Stimulated activated CD8-positive, alpha-beta memory T cell treated with anti-CD3 and anti-CD28 coated beads, Interleukin-15, amount 100 ng/mL, for 24 hours (primary cell): ENCODE results near the gene KBTBD4.

Experiments used
- DNase-seq: peaks from one replicate; pipeline ENCODE4 v3.0.0-alpha.2; 2020; ENCODE audit warnings: low read depth

KBTBD4 gene

GRCh38 chr11:47578524-47579494, at the start of gene KBTBD4, which contains the start of gene NDUFS3:
Gene KBTBD4 (minus strand): TSS chr11:47578970. CDS start chr11:47578951, 19 bp downstream.
Gene NDUFS3 (plus strand): TSS chr11:47579074. CDS start chr11:47579092, 18 bp downstream.
- peak; percentile 87 for DNase-seq

DNA sequence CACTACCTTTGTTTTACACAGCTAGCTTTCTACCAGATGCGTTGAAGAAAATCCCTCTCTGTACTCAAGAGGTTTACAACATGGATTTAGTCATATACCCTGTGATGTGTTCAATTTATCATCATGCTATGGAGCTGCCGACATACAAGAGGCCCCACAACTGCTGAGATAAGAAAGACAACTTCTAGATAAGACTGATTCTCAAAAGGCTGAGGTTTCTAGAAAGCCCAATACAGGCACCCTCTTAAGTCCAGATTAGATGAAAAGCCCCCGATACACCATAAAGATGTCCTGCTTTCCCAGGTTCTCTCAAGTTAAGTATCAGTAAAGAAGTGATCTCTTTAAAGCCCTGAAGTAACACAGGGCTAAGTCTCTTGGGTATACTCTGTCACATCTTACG, 49.3 kb upstream of the KBTBD4 start:
- no peak for DNase-seq

GRCh38 chr11:47626234-47626633, 47.5 kb upstream of the KBTBD4 start:
- no peak for DNase-seq

GRCh38 chr11:47620836-47621378, 42.1 kb upstream of the KBTBD4 start:
- DNase-seq: no peak

DNA sequence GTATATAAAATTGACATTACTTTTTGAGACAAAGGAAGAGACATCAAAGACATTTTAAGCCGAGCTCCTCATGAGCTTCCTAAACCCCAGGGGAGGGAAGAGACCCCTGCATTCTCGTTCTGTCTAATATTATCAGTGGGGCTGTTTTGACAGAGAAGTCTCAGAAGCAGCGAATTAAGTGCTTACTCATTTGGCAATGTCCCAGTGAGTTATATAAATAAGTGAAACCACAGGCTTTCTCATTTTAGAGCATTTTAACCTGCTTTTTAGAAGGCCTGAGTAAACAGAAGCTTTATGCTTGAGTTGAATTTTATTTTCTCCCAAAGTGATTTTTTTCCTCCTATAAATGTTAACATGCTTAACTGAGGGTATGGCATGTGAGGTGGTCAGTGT, 38.6 kb upstream of the KBTBD4 start:
- DNase-seq: no peak

GRCh38 chr11:47616726-47617416, 38.1 kb upstream of the KBTBD4 start:
- no peak for DNase-seq

DNA sequence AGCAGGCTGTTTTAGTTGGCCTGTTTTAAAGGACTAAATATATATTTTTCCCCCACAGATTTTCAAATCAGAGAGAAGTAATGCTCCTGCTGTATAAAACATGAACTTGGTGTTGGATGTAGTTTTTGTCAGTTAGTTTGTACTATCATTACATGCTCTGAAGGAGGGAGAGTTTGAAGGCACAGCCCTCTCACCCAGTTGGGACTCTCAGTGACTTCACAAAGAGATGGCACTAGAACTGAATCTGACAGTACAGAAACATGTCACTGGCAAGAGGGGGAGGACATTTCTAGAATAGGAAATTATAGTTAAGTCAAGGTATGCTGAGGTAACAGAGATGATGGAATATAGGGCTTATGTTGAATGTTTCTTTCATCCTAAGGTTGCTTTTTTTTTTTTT, 36.5 kb upstream of the KBTBD4 start:
- DNase-seq: no peak

- no peak for DNase-seq
Observed at GRCh38 chr11:47611348-47611794, 32.6 kb upstream of the KBTBD4 start.

DNA sequence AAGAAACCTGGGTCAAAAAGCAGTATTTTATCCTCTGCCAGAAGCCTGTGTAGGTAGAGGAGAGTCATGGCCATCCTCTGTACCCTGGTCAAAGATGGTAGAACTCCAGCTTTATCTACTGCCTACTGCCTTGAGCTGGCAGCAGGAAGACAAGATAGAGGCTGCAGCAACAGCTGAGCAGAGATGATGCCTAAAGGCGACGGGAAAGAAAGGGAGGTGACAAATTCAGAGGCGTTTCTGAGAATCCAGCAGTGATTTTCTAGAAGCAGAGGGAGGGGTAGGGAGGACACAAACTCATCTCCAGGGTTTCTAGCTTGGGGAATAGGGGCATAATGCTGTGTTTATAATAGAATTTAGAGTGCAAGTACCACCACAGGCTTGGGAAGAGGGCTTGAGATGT, 30.9 kb upstream of the KBTBD4 start:
- DNase-seq: no peak

- DNase-seq: no peak
Observed at GRCh38 chr11:47607380-47607779, 28.6 kb upstream of the KBTBD4 start.

DNA sequence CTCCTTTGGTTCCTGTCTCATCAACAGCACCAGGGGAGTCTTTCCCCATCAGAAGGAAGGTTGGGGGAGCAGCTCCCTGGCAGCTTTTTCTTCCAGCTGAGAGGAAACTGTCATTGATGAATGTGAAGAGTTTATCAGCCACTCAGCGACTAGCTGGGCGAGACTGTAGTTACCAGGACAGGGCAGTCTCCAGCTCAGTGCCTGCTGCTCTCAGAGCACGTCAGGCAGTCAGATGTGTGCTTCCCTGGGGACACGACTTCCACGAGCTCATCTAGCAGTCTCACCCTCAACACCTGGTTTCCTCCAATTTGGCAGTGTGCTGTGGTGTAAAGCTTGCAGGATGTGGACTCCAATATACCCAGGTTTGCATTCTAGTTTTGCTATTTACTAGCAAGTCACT, 28.0 kb upstream of the KBTBD4 start:
- no peak for DNase-seq

DNA sequence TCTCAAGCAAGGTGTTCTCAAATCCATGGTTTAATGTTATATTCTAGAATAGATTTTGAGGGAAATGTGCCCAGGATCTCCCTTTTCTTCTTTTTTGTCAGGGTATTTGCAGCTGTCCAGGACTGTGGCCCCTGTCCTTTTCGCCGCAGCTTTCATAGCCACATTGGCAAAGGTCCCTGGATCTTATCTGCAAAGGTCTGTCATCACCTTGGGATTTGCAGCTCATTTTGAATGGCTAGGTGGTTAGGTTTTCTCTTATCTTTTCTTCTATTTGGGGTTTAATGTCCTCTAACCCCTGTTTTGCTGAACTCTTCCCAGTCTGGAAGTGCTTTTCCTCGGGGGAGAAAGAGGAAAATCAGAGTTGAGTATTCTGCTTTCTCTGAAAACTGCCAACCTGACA, 27.2 kb upstream of the KBTBD4 start:
- no peak for DNase-seq

GRCh38 chr11:47603295-47603694, 24.5 kb upstream of the KBTBD4 start:
- DNase-seq: no peak

DNA sequence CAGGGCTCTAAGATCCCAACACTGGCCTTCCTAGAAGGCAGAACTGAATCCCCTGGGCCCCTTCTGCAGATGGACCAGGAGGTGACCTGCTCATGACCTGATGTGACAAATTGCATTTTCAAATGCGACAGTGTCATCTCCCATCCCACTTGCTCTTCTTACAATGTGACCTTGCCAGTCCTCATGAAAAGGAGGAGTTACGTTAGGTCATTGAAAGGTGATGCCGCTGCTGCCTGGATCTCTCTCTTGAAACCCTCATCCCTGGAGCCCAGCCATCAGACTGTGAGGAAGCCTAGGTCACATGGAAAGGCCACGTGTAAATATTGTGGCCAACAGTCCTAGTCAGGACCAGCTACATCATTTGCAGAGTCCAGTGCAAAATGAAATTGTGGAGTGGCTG, 21.1 kb upstream of the KBTBD4 start:
- DNase-seq: no peak

- no peak for DNase-seq
Observed at GRCh38 chr11:47595967-47596366, 17.2 kb upstream of the KBTBD4 start.

DNA sequence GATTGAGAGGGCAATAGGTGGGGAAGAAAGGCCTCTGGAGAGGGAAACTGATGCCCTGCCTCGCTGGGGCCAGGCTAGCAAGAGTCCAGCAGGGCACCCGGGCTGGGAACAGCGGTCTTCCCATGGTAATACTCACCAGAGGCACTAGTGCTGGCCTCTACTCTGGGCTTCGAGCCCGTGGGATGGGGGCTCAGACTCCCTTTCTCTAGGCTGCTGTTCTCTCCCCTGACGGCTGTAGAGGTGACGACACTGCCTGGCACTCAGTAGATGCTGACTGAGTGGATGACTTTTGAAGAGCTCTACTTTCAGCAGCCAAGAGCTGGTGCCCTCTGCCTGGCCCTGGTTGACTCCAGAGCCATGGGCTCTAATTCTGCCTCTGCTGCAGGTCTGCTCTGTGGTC, 16.3 kb upstream of the KBTBD4 start:
- DNase-seq: no peak

DNA sequence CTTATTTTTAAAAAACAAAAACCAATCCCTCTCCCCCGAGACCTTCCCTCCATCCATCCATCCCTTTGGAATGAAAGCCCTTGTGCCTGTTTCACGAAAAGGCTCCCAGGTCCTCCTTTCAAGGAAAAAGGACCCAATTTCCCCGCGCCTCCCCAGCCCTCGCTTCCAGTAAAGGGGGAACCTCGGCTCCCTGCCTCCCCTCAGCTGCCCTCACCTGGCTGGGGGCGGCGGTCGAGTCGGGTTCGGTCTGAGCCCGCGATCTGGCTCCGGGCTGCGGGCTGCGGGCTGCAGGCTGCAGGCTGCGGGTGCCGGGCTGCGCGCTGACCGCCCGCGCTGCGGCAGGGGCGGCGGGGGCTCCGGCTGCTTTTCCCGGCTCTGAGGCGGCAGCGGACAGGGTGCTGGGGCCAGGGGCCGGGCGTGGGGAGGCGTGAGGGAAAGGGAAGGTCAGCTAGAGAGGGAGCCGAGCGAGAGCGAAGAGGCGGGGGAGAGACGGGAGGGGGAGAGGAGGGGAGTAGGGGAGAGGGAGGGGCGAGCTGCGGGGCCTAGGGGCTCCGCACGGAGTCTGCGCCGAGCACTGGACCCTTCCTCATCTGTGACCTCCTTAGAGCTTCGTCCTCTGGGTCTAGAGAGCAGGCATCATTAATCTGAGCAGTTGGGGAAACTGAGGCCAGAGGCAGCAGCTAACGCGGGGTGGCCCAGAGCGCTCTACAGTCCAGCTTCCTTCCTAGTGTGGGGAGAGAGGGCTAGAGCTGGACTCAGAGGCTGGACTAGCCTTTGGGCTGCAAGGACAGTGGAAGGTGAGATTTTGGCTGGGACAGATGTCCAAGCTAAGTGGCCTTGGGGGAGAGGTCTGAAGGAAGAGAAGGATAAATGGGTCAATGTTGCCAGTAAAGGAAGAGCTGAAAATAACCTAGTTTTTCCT, 15.4 kb upstream of the KBTBD4 start, which contains the start of gene C1QTNF4:
C1QTNF4 (minus strand) TSS at position 478 of the 922 bp plus-strand sequence. CDS start 3,601 bp downstream, outside the sequence.
- no peak for DNase-seq

DNA sequence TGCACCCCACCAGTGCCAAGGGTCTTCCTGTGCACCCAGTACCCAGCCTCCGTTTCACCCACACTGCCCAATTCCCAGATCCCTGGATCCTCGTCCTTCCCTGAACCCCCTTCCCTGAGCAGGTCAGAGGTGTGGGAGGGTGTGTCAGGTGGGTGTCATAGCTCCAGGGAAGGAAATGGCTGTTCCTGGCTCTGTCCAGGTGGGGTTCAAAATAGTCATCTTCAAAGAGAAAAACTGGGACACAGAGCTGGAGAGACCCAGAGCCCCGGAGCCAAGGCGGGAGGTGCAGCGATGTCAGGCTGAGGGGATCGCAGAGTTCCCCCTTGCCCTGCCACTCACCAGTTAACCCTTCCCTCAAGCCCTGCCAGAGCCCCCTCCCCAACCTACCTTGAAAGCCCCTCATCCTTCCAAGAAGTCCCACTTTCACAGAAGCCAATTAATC, 14.7 kb upstream of the KBTBD4 start:
- DNase-seq: no peak

DNA sequence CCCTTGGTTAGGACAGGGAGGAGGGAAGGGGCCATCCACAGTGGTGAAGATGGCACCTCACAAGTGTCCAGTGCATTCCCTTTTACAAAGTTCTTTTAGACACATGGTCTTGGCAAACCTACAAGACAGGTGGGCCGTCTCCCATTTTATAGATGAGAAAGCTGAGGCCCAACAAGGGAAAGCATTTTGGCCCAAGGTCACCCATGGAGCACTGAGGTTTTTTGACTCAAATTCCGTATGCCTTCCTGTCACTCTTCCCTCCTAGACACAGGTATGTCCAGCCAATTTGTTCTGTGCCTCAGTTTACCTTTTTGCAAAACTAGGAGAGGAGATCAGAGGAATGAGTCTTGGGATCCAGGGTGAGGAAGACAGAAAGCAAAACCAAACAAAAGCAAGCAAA, 14.2 kb upstream of the KBTBD4 start:
- DNase-seq: no peak

- no peak for DNase-seq
Observed at GRCh38 chr11:47592251-47592650, 13.5 kb upstream of the KBTBD4 start.

GRCh38 chr11:47591764-47592163, 13.0 kb upstream of the KBTBD4 start:
- no peak for DNase-seq
